ENCODE measurements around the gene PON2. TPM values are rescaled to one million over a fixed set of nuclear protein-coding genes. Genes with fewer than 3 reads are reported as not detected.

PON2 gene
- polyA plus RNA-seq, 1 donor, result 265 TPM

GRCh38 chr7:95457947-95458346, 23.1 kb upstream of the PON2 start:
- DNase-seq, result no peak

- no peak for DNase-seq
Observed at GRCh38 chr7:95454438-95455045, 19.7 kb upstream of the PON2 start.

DNA sequence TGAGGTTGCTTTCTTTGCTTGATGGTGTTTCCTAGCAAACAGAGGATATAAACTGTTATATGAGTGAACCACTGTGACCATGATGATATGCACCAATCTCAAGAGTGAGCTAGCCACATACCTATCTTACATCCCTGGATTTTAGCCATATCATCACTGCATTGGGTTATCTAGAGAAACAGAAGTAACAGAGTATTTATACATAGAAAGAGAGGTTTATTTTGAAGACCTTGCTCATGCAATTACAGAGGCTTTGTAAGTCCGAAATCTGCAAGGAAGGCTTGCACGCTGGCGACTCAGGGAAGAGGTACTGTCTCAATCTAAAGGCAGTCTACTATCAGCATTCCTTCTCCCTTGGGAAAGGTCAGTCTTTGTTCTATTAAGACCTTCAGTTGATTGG, 11.8 kb upstream of the PON2 start:
- no peak for DNase-seq

- DNase-seq, result no peak
Observed at GRCh38 chr7:95444796-95445195, 10.0 kb upstream of the PON2 start.

GRCh38 chr7:95441042-95441823, 6.4 kb upstream of the PON2 start:
- peak; percentile 57 for DNase-seq

DNA sequence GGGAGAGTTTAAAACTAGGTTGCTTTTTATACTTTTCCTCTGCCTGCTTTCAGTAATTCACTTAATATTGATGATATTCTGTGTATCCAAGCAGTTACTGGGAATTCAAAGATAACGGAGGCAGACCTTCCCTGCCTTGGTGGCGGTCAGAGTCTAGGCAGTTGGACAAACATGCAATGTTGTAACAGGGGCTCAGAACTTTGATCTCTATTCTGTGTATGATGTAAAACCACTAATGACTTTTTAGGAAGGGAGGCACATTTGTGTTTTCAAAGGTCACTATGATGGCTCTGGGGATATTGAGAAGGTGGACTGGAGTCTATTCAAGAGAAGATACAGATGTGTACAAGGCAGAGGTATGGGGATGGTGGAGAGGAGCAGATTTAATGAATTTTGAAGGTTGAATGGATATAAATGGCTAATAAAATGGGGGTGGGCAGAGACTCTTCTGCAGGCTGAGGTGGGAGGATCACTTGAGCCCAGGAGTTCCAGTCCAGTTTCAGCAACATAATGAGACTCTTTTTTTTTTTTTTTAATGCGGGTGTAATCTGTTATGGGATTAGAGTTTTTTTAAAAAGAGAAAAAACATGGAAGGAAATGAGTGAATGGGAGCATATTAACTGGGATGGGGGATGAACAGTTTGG, 5.7 kb upstream of the PON2 start:
- no peak for DNase-seq

- DNase-seq, result no peak
Observed at GRCh38 chr7:95436407-95436806, 1.6 kb upstream of the PON2 start.

GRCh38 chr7:95435422-95435780, 573 bp upstream of the PON2 start:
- no peak for DNase-seq

DNA sequence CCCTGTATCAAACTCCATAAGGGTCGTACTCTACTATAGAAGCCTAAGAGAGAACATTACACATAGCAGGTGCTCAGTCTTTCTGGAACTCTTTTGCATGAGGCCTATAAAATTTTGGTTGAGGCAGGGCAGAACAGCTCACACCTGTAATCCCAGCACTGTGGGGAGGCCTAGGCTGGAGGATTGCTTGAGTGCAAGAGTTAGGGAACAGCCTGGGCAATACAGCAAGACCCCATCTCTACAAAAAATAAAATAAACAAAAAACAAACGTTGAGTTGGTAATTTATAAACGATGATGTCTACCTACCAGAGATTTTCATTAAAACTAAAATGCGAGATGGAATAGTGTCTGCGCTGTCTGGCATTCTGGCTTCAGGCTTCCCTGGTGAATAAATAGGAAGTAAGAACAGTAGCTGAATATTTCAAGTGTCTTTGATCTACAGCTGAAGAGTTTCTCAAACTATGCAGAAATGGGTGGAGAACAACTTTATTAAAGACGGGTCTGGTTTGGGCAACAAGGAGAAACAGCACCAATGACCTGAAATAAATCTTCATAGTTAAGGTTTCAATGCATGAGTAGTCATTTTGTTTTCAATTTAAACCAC, 774 bp downstream of the PON2 start:
- no peak for DNase-seq

DNA sequence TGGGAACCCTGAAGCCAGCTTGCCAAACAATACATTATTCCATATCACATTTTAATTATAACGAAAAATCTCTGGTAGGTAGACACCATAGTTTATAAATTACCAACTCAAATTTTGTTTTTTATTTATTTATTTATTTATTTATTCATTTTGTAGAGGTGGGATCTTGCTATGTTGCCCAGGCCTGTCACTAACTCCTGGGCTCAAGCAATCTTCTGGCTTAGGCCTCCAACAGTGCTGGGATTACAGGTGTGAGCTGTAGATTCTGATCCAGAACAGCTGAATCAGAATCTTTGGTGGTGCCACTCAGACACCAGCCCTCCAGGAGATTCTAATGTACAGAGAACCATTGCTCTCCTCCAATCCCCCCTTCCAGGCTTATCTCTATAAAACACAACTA, 1.7 kb downstream of the PON2 start:
- no peak for DNase-seq

GRCh38 chr7:95432606-95433005, 2.2 kb downstream of the PON2 start:
- DNase-seq, result no peak

DNA sequence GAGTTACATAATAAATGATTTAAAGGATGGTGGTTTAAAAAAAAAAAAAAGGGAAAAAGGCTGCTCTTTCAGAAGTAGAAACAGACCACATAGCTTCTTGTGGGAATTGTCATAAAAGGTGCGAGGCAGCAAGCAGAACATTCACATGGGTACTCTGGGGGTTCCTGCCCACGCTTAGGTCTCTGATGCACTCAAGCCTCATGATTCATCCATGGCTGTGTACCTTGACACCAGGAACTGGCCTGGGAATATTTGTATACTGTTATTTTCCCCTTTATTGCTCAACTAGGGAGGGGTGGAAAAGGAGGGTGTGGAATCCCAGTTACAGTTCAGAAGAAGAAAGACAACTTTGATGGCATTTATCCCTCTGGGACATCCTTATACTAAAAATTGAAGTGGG, 4.0 kb downstream of the PON2 start:
- no peak for DNase-seq

GRCh38 chr7:95429241-95429990, 5.4 kb downstream of the PON2 start:
- no peak for DNase-seq

DNA sequence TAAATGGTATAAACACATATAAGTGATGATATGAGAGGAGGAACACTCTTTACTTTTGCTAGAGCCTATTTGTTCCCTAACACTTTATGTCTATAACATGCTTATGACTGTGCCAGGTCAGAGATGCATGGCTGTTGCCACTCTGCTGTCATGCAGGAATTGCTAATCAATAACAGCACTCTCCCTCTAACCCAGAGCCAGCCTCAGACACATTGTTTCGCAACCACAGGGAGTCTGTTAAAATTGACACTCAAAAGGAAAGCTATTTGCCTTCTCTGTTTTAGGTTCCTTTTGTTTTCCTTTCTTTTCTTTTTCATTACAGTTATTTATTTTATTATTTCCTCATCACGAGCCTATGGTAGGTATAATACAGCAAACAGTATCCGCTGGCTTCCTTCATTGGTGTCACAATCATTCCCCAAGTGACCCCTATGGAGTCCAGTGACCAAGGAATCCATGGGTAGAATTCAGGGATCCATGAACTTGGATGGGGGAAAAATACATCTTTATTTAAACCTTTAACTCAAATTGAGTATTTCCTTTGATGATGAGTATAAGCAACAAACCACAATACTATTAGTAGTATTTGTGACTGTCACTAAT, 6.8 kb downstream of the PON2 start:
- DNase-seq, result no peak

- DNase-seq, result no peak
Observed at GRCh38 chr7:95427166-95427565, 7.7 kb downstream of the PON2 start.

GRCh38 chr7:95425694-95426093, 9.1 kb downstream of the PON2 start:
- DNase-seq, result no peak

DNA sequence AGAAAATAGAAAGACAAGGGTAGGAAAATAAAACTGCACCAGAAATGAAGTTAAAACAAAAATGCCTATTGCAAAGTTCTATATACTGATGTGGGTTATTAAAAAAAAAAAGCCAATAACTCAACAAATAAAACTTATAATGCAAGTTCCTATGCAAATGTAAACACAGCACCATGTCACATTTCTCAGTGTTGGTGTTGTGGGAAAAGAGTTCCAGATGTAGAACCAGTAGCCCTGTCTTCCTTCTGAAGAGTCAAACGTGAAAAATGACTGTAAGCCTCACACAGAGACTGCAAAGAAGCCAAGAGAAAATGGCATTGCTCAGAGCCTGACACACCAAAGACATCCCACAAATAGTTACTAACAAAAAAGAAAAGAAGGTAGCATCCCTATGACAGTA, 10.1 kb downstream of the PON2 start:
- no peak for DNase-seq

DNA sequence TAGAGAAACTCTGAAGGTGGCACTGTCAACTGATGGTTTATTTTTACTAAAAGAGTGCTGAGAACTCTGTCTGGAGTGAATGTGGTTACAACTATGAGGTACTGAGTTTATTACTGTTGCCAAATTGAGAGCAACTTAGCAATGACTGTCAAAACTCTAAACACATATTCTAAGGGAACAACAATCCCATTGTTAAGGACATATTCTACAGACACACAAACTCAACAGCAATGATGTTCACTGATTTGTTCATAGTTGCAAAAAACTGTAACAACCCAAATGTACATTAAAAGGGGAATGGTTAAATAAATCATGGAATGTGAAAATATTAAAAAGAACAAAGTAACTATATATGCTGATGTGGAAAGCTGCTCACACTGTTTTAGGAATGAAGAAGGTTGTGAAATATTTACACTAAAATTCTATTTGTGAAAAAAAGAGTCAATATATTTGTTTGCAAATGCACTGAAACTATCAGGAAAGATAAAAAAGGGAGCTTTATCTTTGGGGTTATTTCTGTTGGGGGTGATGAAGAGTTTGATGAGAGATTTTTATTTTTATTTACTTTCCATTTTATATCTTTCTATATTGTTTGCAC, 12.9 kb downstream of the PON2 start:
- no peak for DNase-seq

DNA sequence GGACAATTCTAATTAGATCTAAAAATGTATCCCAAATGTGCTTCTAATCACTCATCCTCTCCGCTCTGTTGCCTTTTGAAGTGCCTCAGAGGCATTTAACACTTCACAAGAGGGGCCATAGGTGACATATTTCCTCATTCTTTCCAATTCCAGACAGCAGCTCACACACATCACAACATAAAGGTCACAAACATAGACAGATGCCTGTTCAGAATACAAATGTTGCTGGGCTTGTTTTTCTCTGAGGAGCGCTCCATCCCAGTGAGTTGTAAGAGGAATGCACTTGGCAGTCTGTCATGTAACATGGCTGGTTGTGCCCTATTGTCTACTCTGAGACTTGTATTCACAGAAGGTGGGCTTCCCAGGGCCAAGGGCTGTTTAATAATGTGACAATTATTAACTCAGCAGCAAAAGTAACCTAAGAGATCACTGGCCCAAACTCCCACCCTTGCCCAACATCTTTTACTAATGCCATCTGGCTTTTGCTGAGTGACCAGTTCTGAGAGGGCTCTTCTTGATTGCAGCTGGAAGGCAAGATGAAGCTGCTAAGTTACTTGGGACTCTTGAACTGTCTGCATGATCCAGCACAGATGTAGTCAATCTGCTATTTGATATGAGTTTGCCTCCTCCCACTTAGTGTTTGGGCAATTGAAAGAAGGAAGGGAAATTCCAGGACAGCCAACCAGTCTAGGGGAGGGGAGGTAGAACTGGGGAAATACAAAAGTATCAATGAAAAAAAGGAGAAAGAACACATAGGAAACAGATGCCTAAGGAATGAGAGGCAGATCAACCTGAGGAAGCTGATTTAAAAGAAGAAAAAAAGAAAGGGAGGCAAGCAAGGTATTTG, 13.6 kb downstream of the PON2 start:
- peak; percentile 54 for DNase-seq

DNA sequence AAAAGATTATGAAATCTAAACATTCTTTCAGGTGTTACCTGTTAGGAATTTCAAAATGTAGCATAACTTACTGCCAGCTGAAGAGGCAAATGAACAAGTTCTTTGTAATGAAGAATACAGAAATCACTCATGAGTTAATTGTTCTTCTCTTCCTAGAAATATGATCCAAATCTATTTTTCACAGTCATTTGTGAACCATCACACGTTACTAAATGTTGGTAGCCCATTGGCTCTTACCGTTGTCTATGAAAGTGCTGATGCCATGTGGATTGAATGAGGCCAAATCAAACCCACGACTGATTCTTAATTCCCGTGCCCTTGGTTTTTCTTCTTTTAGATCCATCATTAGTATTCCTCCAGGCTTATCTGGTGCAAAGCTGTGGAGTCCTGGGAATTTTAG, 22.8 kb downstream of the PON2 start:
- DNase-seq, result no peak

GRCh38 chr7:95411666-95412065, 23.2 kb downstream of the PON2 start:
- no peak for DNase-seq

All from left kidney (tissue), 2 donors.